Measurements from ENCODE around the gene SIX2. TPM values are rescaled to one million over a fixed set of nuclear protein-coding genes. Genes with fewer than 3 reads are reported as not detected.

Gene SIX2
- total RNA-seq, 4 donors from 2014 or later, result 28.9 to 65.5 (median 50.5) TPM

DNA sequence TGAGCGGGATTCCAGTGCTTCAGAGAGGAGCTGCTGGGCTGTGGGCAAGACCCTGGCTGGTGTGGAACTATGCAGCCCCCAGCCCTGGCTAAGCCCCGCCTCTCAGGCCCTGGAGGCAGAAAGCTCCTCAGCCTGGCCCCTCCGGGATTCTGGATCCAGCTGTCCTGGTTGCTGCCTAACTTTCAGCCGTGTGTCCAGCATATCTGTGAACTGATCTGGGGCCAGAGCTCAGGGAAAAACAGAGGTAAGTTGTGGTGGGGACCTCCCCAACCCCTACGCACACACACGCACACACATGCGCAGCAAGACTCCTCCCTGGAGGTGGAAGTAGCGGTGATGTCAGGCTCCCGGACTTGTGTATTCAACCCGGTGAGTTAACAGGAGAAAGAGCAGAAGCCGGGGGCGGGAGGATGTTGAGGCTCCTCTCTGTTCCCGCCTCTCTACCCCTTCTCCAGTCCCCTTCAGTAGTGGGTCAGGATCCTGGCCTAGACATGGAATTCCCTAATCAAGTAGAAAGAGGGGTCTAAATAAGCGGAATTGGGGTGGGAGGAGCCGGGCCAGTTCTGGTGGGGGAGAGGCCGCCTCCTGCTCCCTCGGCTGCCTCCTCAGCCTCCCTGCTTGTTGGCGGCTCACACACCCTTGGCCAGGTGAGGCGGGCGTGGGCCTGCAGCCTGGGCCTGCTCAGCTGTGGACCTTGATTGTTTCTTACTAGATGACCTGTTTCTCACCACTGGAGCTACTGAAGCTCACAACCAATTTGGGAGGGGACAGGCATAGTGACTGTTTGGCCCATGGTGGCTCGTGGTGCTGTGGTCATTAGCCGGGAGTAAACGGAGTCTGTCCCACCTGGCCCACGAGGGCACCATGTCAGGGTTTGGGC lies 33.4 kb downstream of the SIX2 start:
- no peak overlapping the region for H3K27ac ChIP-seq
- no peaks in the 10 kb centered on the region for H3K4me1 ChIP-seq
- DNase-seq (no peak), ATAC-seq (no peak)
- in situ Hi-C loops (cut with MboI; ENCODE audit: low sequenced_read_pairs in 4 of 4) (loop anchor here in 3 of 4 donors (5.0 to 25.0 kb wide), 2 partner anchors 186 to 516 kb away; no protein-coding TSS in a partner anchor), intact Hi-C loops (cut with DNase I; ENCODE audit: low total_unique reads) (no loop called here)
- H3K27me3 ChIP-seq, result peaks cover 5 to 17% (median 16%) of the 10 kb centered on the region in 3 donors
- H3K4me3 ChIP-seq, result no peak overlapping the region
- no peaks in the 10 kb centered on the region for H3K9me3 ChIP-seq
- no peak for TF ChIP-seq POLR2A (IDR thresholded peaks at IDR 0.05)
- TF ChIP-seq, protein P1, sequence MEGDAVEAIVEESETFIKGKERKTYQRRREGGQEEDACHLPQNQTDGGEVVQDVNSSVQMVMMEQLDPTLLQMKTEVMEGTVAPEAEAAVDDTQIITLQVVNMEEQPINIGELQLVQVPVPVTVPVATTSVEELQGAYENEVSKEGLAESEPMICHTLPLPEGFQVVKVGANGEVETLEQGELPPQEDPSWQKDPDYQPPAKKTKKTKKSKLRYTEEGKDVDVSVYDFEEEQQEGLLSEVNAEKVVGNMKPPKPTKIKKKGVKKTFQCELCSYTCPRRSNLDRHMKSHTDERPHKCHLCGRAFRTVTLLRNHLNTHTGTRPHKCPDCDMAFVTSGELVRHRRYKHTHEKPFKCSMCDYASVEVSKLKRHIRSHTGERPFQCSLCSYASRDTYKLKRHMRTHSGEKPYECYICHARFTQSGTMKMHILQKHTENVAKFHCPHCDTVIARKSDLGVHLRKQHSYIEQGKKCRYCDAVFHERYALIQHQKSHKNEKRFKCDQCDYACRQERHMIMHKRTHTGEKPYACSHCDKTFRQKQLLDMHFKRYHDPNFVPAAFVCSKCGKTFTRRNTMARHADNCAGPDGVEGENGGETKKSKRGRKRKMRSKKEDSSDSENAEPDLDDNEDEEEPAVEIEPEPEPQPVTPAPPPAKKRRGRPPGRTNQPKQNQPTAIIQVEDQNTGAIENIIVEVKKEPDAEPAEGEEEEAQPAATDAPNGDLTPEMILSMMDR (IDR thresholded peaks at IDR 0.05 in 4 of 5, conservative IDR thresholded peaks at IDR 0.05 in 1 of 5), result no peak
- no peaks in the 10 kb centered on the region for H3K36me3 ChIP-seq

DNA sequence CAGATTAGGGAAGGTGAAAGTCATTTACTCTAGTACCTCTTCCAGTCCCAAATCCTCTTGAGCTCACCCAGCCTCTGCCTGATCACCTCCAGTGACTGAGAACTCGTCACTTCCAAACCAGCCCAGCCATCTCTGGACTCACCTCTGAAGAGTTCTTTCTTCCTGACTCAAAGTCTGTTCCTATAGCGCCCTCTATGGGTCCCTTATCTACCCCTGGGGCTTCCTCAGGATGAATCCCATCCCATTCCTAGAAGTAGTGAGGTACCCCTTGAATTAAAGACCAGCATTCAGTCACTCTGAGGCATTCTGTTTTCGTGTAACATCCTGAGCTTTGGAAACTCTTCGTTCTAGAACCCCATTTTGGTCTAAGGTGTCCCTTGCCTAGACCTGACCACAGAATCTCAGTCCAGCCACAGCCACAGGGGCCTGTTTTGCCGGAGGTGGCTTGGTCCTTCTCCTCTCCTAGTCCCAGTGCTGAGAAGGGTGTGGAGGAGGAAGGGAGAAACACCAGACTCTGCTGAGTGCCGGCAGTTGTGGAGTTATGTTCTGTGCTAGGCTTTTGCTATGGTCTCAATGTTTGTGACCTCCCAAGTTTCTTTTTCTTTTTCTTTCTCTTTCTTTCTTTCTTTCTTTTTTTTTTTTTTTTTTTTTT lies 35.1 kb downstream of the SIX2 start:
- peaks cover 5 to 17% (median 16%) of the 10 kb centered on the region in 3 donors for H3K27me3 ChIP-seq

DNA sequence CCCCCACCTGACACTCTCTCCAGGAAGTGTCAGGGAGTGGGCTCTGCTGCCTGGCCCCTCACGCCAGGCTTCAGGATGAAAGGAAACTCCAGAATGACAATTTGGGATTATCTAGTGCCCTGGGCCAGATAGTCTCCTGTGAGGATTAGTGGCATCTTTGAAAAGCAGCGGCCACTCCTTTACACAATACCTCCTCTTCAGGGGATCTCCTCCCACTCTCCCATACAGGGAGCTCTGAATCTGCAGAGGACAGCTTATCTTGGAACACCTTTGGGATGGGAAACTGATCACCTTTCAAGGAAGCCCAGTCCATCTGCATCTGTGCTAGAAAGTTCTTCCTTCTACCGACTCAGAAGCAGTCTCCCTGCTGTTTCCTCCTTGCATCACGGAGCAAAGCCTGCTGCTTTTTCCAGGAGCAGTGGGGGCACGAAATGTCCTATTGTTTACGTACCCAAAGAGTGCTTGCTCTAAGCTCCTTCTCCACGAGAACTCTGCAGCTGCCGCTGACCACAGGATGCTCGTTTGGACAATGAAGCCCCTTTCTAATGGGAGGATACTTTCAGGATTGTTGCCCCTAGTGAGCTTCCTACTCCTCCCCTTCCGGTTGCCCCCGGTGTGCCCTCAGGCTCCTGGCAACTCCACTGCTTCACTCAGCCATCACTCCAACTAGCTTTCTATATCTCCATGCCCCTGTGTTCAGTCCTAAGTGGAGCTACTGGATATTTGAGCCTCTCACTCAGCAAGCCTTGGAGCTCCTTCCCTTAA lies 36.3 kb downstream of the SIX2 start:
- Histone ChIP-seq H3K27ac (no peak overlapping the region), H3K9me3 (no peaks in the 10 kb centered on the region), H3K36me3 (no peaks in the 10 kb centered on the region), H3K4me3 (no peak overlapping the region), H3K4me1 (no peaks in the 10 kb centered on the region), H3K27me3 (peaks cover 5 to 17% (median 16%) of the 10 kb centered on the region in 3 donors)
- in situ Hi-C loops (cut with MboI; ENCODE audit: low sequenced_read_pairs in 4 of 4), result loop anchor here in 2 of 4 donors (25.0 kb wide), 2 partner anchors 586 to 936 kb away; no protein-coding TSS in a partner anchor
- intact Hi-C loops (cut with DNase I; ENCODE audit: low total_unique reads), result no loop called here
- DNase-seq (no peak), ATAC-seq (no peak)
- TF ChIP-seq, protein P1 (IDR thresholded peaks at IDR 0.05 in 4 of 5, conservative IDR thresholded peaks at IDR 0.05 in 1 of 5), result no peak
- no peak for TF ChIP-seq POLR2A (IDR thresholded peaks at IDR 0.05)

More for the DNA sequence above, 35.1 kb downstream of the SIX2 start:
- Histone ChIP-seq H3K4me3 (no peak overlapping the region), H3K27ac (no peak overlapping the region), H3K36me3 (no peaks in the 10 kb centered on the region), H3K9me3 (no peaks in the 10 kb centered on the region), H3K4me1 (no peaks in the 10 kb centered on the region)
- no peak for ATAC-seq
- no peak for TF ChIP-seq POLR2A (IDR thresholded peaks at IDR 0.05)
- TF ChIP-seq, protein P1 (IDR thresholded peaks at IDR 0.05 in 4 of 5, conservative IDR thresholded peaks at IDR 0.05 in 1 of 5), result no peak
- no peak for DNase-seq
- in situ Hi-C loops (cut with MboI; ENCODE audit: low sequenced_read_pairs in 4 of 4) (loop anchor here in 2 of 4 donors (25.0 kb wide), 2 partner anchors 587 to 937 kb away; no protein-coding TSS in a partner anchor), intact Hi-C loops (cut with DNase I; ENCODE audit: low total_unique reads) (no loop called here)

DNA sequence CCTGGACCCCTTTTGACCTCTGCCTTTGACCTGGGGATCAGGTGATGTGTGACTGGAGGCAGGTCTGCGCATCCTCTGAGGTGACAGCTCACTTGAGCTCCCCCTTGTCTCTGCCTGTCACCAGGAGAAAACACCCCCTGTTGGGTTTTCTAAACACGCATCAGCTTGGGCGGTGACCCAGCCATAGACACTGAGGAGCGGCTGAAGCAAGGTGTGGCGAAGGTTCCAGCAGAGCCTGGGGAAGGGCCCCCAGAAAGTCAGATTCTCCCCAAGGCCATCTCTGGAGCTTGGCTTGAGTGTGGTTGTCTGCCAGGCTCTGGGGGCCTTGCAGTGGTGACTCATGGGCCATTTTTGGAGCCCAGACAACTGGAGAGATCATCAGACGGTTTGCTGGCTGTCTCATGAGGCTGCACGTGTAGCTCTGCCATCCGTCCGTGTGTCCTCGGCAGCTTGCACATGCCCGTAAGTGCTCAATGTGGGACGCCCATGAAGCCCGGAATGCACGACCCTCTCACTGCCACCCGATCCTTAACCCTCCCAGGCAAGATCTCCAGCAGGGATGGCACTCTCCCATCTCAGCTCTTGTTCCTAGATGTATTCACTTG lies 38.3 kb downstream of the SIX2 start:
- Histone ChIP-seq H3K4me1 (no peaks in the 10 kb centered on the region), H3K36me3 (no peaks in the 10 kb centered on the region), H3K9me3 (no peaks in the 10 kb centered on the region), H3K4me3 (no peak overlapping the region), H3K27me3 (peaks cover 5 to 16% (median 13%) of the 10 kb centered on the region in 3 donors), H3K27ac (no peak overlapping the region)
- ATAC-seq (no peak), DNase-seq (no peak)
- TF ChIP-seq, protein P1 (IDR thresholded peaks at IDR 0.05 in 4 of 5, conservative IDR thresholded peaks at IDR 0.05 in 1 of 5), result no peak
- TF ChIP-seq POLR2A (IDR thresholded peaks at IDR 0.05), result no peak
- in situ Hi-C loops (cut with MboI; ENCODE audit: low sequenced_read_pairs in 4 of 4) (loop anchor here in 2 of 4 donors (25.0 kb wide), 2 partner anchors 584 to 934 kb away; no protein-coding TSS in a partner anchor), intact Hi-C loops (cut with DNase I; ENCODE audit: low total_unique reads) (no loop called here)
